ENCODE results near the gene SYNJ2BP.

GRCh38 chr14:70451874-70452273 is 35.0 kb upstream of the SYNJ2BP start, which contains the start of gene ADAM21:
- TF ChIP-seq SIN3A (IDR thresholded peaks at IDR 0.05; ENCODE audit: borderline replicate concordance, insufficient read depth, low read length) (no peak), TAF1 (IDR thresholded peaks at IDR 0.05; ENCODE audit: borderline replicate concordance, insufficient read depth, low read length) (no peak)
